ENCODE data around the gene EIF4A3. TPM values are rescaled to one million over a fixed set of nuclear protein-coding genes. Genes with fewer than 3 reads are reported as not detected.
"Not testable (repeated sequence)": the region's sequence is repeated elsewhere in the genome, so short reads cannot be mapped to it uniquely, and the experiment has no call there.

Gene EIF4A3
- polyA plus RNA-seq, 3 donors = 103 to 115 (median 114) TPM

- DNase-seq = no peak
Measured at GRCh38 chr17:80102664-80103448, 44.1 kb downstream of the EIF4A3 start.

GRCh38 chr17:80101946-80102663, 44.8 kb downstream of the EIF4A3 start:
- no peak for DNase-seq

DNA sequence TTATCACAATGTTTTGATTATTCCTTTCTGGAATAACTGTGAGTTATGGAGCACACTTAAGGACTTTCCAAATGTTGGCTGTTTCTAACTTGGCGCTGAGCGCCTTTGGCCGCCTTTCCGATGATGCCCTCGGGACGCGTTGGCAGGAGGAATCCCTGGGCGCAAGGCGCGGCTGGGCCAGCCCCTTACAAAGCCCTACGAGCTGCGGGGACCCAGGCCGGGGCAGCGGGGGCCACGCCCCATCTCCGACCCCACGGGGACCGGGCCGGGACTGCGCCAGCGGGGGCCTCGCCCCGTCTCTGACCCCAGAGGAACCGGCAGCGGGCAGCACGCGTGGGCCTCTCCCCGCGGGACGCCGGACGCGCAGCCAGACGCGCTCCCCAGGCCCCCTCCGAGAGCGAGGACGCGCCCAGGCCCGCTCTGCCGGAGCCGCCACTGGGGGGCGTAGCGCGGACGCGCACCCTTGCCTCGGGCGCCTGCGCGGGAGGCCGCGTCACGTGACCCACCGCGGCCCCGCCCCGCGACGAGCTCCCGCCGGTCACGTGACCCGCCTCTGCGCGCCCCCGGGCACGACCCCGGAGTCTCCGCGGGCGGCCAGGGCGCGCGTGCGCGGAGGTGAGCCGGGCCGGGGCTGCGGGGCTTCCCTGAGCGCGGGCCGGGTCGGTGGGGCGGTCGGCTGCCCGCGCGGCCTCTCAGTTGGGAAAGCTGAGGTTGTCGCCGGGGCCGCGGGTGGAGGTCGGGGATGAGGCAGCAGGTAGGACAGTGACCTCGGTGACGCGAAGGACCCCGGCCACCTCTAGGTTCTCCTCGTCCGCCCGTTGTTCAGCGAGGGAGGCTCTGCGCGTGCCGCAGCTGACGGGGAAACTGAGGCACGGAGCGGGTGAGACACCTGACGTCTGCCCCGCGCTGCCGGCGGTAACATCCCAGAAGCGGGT, 45.6 kb downstream of the EIF4A3 start, which contains the start of gene GAA:
Gene GAA (plus strand): TSS at position 571 of the 935 bp plus-strand sequence. CDS start 3,006 bp downstream, outside the sequence.
- DNase-seq = peak; percentile 85

- DNase-seq = no peak
Measured at GRCh38 chr17:80100035-80100323, 46.9 kb downstream of the EIF4A3 start.

DNA sequence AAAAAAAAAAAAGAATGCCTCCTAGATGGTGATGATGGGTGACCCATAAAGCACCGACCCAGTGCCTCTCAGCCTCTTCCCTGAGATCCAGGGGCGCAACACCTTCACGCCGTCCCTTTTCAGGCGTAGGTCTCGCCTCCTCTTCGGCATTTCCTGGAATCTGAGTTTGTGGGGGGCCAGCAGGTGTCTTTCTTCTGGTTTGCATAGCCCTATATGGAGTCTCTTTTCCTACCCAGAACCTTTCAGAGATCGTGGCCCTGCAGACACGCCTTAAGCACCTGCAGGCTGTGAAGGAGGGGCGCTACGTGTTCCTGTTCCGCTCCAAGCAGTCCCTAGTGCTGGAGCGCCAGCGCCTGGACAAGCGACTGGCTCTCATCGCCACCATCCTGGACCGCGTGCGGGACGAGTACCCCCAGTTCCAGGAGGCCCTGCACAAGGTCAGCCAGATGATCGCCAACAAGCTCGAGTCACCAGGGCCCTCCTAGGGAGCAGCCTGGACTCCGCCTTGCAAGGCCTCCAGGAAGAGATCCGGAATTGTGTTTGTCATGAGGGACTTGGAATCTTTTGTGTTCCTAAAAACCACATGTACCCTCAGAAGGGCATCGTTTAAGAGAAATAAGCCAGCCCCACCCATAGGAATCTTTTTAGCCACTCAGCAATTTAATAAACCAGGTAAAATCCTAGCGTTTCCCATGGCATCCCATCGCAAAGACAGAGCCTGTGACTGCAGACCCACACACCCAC, 47.5 kb downstream of the EIF4A3 start:
- DNase-seq = no peak

- no peak for DNase-seq
Measured at GRCh38 chr17:80097844-80098691, 48.9 kb downstream of the EIF4A3 start.

GRCh38 chr17:80097127-80097621, 49.8 kb downstream of the EIF4A3 start:
- no peak for DNase-seq

DNA sequence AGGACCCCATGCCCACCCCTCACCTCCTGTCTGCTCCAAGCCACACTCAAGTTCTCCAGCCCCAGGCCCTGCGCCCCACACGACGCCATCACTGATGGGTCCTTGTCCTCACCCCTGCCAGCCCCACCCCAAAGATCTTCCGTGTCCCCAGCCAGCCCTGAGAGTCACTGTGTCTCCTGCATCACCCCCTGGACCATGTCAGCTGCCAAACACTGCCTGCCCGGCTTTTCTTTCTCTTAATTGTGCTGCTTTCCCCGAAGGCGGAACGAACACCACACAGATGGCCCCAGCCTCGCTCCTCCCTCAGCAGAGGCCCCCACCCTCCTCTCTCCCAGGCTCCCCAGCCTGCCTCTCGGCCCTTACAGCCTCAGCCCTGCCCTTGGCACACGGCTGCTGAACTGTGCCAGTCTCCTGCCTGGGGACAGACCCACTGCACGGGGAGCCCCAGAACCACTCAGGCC, 50.3 kb downstream of the EIF4A3 start:
- no peak for DNase-seq

- DNase-seq = no peak
Measured at GRCh38 chr17:80095844-80096475, 51.0 kb downstream of the EIF4A3 start.

DNA sequence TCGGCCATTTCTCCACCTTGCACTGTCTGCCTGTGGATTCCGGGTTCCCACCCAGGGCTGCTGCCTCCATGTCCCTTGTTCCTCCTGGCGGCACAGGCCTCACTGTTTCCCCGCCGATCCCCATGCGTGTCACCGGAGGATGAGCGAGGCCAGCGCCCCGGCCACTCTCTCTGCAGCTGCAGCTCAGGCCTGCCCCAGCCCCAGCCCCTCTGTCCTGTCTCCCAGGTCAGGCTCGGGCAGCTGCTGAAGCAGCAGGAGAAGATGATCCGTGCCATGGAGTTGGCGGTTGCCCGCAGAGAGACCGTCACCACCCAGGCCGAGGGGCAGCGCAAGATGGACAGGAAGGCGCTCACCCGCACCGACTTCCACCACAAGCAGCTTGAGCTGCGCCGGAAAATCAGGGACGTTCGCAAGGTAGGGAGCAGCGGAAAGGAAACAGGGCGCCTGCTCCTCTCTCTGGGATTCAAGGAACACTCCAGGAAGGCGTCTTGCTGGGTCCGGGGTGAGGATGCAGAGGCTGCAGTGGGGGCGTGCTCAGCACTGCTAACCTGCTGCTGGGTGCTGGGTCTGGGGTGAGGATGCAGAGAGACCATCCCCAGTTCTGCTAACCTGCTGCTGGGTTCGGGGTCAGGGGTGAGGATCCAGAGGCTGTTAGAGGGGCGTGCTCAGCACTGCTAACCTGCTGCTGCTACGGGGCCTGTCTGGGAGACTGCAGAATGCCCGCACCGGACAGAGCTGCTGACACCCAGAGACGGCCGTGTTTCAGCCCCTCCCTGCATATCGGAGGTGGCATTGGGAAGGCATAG, 51.7 kb downstream of the EIF4A3 start:
- DNase-seq = no peak

- no peak for DNase-seq
Measured at GRCh38 chr17:80092959-80093358, 54.0 kb downstream of the EIF4A3 start.

GRCh38 chr17:80091376-80091775, 55.6 kb downstream of the EIF4A3 start:
- no peak for DNase-seq

GRCh38 chr17:80090164-80090563, 56.8 kb downstream of the EIF4A3 start:
- DNase-seq = not testable (repeated sequence)

- no peak for DNase-seq
Measured at GRCh38 chr17:80089762-80090161, 57.2 kb downstream of the EIF4A3 start.

GRCh38 chr17:80087346-80088265, 59.3 kb downstream of the EIF4A3 start:
- DNase-seq = no peak

DNA sequence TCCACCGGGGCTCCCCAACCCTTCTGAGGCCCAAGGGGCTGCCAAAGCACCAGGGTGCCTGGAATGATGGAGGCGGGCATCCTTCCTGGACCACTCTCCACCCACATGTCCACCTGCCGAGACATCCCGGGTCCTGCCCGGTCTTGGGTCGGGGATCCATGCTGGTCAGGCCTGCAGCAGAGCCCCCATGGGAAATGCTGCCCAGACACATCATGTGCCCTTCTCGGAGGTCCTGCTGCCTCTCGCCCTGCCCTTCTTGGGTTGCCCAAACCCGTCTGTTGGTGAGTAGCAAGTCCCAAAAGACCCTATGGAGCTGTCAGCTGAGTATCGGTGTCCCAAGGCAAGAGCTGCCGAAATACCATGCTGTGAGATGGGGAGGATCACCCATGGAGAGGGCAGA, 60.3 kb downstream of the EIF4A3 start:
- no peak for DNase-seq

- no peak for DNase-seq
Measured at GRCh38 chr17:80086081-80086480, 60.8 kb downstream of the EIF4A3 start.

DNA sequence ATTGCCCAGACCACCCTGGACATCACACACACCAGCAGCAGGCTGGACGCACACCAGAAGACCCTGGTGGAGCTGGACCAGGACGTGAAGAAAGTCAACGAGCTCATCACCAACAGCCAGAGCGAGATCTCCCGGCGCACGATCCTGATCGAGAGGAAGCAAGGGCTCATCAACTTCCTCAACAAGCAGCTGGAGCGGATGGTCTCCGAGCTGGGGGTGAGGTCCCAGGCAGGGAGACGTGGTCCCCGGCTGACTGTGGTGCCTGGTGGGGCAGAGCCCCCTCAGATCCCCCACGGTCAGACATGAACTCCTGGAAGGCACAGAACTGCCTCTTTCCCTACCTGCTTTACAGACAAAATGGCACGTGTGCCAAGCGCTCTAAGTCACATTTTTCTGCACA, 62.2 kb downstream of the EIF4A3 start:
- no peak for DNase-seq
